Measurements from ENCODE around the gene ACOT7. TPM values are rescaled to one million over a fixed set of nuclear protein-coding genes. Genes with fewer than 3 reads are reported as not detected.

ACOT7 gene
- total and polyA plus RNA-seq, 2 of the 13 experiments (the other 11 are each of a cell fraction or from before 2014, with no cell fraction given), result 33.0 to 55.8 TPM

- TF ChIP-seq EP300 (IDR thresholded peaks at IDR 0.05; ENCODE audit: low read depth in 2 of 2, low read length in 2 of 2) (peak in 1 of 2 experiments; percentile 57; a peak in 2 of 4 replicates), EP300 (CRISPR knock-in tag; IDR thresholded peaks at IDR 0.05; ENCODE audit: borderline replicate concordance) (no peak), HNF1A (IDR thresholded peaks at IDR 0.05; ENCODE audit: low read depth) (no peak), HNF1A (CRISPR knock-in tag; IDR thresholded peaks at IDR 0.05; ENCODE audit: borderline replicate concordance) (peak; percentile 20; the same call in 1 of the 2 replicates), TARDBP (CRISPR knock-in tag; IDR thresholded peaks at IDR 0.05) (peak; percentile 34; the same call in 1 of the 2 replicates), FOSL2 (CRISPR knock-in tag; IDR thresholded peaks at IDR 0.05) (peak; percentile 76), HDAC1 (CRISPR knock-in tag; IDR thresholded peaks at IDR 0.05) (peak; percentile 59), RFX5 (IDR thresholded peaks at IDR 0.05; ENCODE audit: low read depth, low read length) (no peak), ZC3H13 (CRISPR knock-in tag; IDR thresholded peaks at IDR 0.05) (no peak), ZNF121 (CRISPR knock-in tag; IDR thresholded peaks at IDR 0.05) (no peak), PAXIP1 (CRISPR knock-in tag; conservative IDR thresholded peaks at IDR 0.05) (peak; percentile 90), ZNF563 (CRISPR knock-in tag; IDR thresholded peaks at IDR 0.05) (no peak), PPARG (CRISPR knock-in tag; conservative IDR thresholded peaks at IDR 0.05) (0 out of 2 replicates have a peak, but pooled peaks have one; percentile 15), SOX13 (IDR thresholded peaks at IDR 0.05) (peak; percentile 83; the same call in 1 of the 2 replicates), SOX13 (CRISPR knock-in tag; conservative IDR thresholded peaks at IDR 0.05 in 1 of 2, IDR thresholded peaks at IDR 0.05 in 1 of 2) (peak in 1 of 2 experiments; percentile 91; a peak in 2 of 4 replicates), ERF (CRISPR knock-in tag; IDR thresholded peaks at IDR 0.05) (0 out of 2 replicates have a peak, but pooled peaks have one; percentile 22), ZNF710 (CRISPR knock-in tag; IDR thresholded peaks at IDR 0.05; ENCODE audit: borderline replicate concordance) (0 out of 2 replicates have a peak, but pooled peaks have one; percentile 22), BHLHE40 (IDR thresholded peaks at IDR 0.05; ENCODE audit: low read length) (no peak), TBX2 (CRISPR knock-in tag; IDR thresholded peaks at IDR 0.05; ENCODE audit: borderline replicate concordance) (peak; percentile 48; the same call in 1 of the 2 replicates)
These were observed 153.4 kb downstream of the ACOT7 start (continued) for GRCh38 chr1:6239950-6240768.

Data from HepG2 (cell line).